IMR-90 (cell line): Measurements from ENCODE around the gene ENOX2.

Source experiments
- CEBPB ChIP-seq: IDR thresholded peaks from 2 replicates; pipeline ENCODE4 v1.6.1; 2012; ENCODE audit warnings: low read depth, low read length, improper control_type of control experiment
- CTCF ChIP-seq: conservative IDR thresholded peaks from 2 replicates; pipeline ENCODE4 v1.5.1; 2012; ENCODE audit warnings: mild to moderate bottlenecking, low read depth, low read length, improper control_type of control experiment
- POLR2A ChIP-seq: IDR thresholded peaks from 2 replicates; pipeline ENCODE4 v1.6.1; 2012; ENCODE audit warnings: mild to moderate bottlenecking, low read depth, low read length
- RAD21 ChIP-seq: IDR thresholded peaks from 2 replicates; pipeline ENCODE4 v1.6.1; 2012; ENCODE audit warnings: low read length, improper control_type of control experiment
- RCOR1 ChIP-seq: IDR thresholded peaks from 2 replicates; pipeline ENCODE4 v1.6.1; 2012; ENCODE audit warnings: mild to moderate bottlenecking, low read length, improper control_type of control experiment; ENCODE audit not compliant: insufficient replicate concordance
- SMC3 ChIP-seq: fragments of 150-350 bp; IDR thresholded peaks from 2 replicates; pipeline ENCODE4 v1.6.1; 2016; ENCODE audit warnings: low read depth, mild to moderate bottlenecking, antibody characterized with exemption, low read length, moderate library complexity

- TF ChIP-seq POLR2A: no peak
- TF ChIP-seq CTCF: no peak
- TF ChIP-seq RCOR1: no peak
- TF ChIP-seq CEBPB: no peak
- no peak for TF ChIP-seq RAD21
- TF ChIP-seq SMC3: no peak
Observed at GRCh38 chrX:130786030-130786429, 117.0 kb downstream of the ENOX2 start.
